ENCODE measurements around the gene SH2D1B.
"Not testable (repeated sequence)": the region's sequence is repeated elsewhere in the genome, so short reads cannot be mapped to it uniquely, and the experiment has no call there.

Gene SH2D1B

DNA sequence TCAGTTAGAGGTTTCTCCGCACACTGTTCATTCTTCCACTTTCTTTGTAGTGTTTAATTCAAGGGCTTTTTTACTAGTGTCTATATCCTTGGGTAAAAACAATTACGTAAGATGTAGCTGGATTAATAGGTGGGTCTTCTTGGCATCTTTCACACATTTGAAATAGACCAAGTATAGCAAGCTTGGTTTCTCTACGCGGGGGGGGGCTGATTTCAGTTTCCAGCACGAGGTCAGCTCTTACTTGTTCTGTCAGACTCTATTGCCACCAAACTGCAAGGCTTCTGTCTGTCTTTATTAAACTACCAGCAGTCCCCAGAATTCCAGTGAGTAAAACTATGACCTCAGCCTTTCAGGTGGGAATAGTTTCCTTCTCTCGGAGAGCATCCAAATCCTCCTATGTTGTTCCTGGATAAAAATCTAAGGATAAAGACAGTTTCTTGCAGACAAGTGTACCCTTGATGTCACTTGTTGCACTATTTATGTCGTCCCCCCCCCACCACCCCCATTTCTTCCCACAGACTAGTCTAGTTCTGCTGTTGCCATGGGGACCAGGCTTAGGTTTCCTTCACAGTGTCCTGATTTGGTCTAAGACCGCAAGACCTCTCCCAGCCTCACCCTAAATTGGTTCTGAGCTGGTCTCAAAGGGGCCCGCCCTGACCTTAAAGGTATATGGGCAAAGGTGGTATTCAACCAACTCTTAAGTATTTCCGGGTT is 52.3 kb downstream of the SH2D1B start:
- DNase-seq: no peak

DNA sequence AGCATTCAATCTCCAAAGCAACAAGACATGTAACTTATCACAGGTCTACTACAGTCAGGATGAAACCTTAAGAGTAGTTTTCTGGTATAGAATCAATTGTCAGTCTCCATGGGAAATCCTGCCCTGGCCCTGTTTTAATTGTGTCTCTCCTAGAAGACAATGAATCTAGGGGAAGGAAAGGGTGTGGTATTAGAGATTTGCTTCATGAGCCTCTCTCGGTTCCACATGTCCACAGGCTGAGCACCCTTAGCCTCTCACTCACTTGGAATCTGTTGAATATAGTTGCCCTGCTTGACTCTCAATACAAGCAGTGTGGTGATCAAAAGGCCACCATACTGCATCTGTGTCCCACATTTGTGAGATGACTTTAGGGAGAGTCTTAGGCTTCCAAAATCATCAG is 53.0 kb downstream of the SH2D1B start:
- DNase-seq: no peak

GRCh38 chr1:162357681-162358266 is 54.2 kb downstream of the SH2D1B start:
- peak; percentile 8 for DNase-seq

GRCh38 chr1:162353702-162354101 is 58.2 kb downstream of the SH2D1B start:
- DNase-seq: no peak

DNA sequence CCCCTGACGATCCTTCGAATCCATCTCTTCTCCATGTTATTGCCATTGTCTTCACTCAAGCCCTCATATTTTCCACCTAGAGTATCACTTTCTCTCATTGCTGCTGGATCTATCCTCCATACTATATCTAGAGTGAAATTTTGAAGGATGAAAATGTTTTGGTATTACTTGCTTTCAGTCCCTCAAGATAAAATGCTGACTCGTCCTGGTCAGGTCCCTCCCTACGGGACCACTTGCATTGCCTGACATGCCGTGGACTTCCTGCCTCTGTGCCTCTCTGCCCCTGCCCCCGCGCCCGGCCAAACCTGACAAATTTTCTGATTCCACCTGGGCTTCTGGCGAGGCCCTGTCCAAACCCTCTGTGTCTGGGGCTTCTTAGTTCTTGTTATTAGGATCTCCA is 58.9 kb downstream of the SH2D1B start:
- no peak for DNase-seq

DNA sequence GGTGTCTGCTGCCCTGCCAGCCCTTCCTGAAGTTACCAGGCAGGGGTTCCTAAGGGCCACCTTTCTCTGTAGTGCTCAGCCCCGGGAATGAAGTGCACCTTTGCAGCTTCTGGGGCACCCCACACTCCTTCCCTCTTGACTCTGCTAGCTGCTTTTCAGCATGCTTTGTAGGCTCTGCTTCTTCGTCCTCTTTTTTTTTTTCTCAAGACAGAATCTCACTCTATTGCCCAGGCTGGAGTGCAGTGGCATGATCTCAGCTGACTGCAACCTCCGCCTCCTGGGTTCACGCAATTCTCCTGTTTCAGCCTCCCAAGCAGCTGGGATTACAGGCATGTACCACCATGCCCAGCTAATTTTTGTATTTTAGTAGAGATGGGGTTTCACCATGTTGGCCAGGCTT is 60.1 kb downstream of the SH2D1B start:
- DNase-seq: not testable (repeated sequence)

GRCh38 chr1:162351246-162351842 is 60.6 kb downstream of the SH2D1B start:
- no peak for DNase-seq

- peak; percentile 41 for DNase-seq
Observed at GRCh38 chr1:162349635-162350330, 62.2 kb downstream of the SH2D1B start.

- no peak for DNase-seq
Observed at GRCh38 chr1:162347281-162347680, 64.7 kb downstream of the SH2D1B start.

All from NCI-H510A treated with DMSO at 0.1 percent for 48 hours (cell line).